ENCODE data around the gene MSH5. TPM values are rescaled to one million over a fixed set of nuclear protein-coding genes. Genes with fewer than 3 reads are reported as not detected.
"Not testable (repeated sequence)": the region's sequence is repeated elsewhere in the genome, so short reads cannot be mapped to it uniquely, and the experiment has no call there.

Gene MSH5
- total RNA-seq, 1 donor from 2014 or later, result 45.0 TPM

- Mint-ChIP-seq H3K27me3 (no peaks in the 10 kb centered on the region), H3K4me3 (ENCODE audit: low read depth) (peak overlapping the region; percentile 89), H3K9me3 (ENCODE audit: low read depth) (no peaks in the 10 kb centered on the region)
Measured at GRCh38 chr6:31805939-31806469, 66.2 kb downstream of the MSH5 start.

GRCh38 chr6:31806470-31807272 is 66.9 kb downstream of the MSH5 start, which contains the start of gene LSM2:
Gene LSM2, minus strand, starts transcription at chr6:31806966. Its CDS starts 209 bp downstream, at chr6:31806757.
- Mint-ChIP-seq H3K4me3 (ENCODE audit: low read depth) (peak within 1 kb of the TSS; percentile 89), H3K4me1 (ENCODE audit: low read depth) (peaks cover 8% of the 10 kb centered on the region), H3K9me3 (ENCODE audit: low read depth) (no peaks in the 10 kb centered on the region), H3K27me3 (no peaks in the 10 kb centered on the region), H3K27ac (peak within 1 kb of the TSS; percentile 88), H3K36me3 (ENCODE audit: insufficient read depth) (no peaks in the 10 kb centered on the region)
- TF ChIP-seq, protein P1, sequence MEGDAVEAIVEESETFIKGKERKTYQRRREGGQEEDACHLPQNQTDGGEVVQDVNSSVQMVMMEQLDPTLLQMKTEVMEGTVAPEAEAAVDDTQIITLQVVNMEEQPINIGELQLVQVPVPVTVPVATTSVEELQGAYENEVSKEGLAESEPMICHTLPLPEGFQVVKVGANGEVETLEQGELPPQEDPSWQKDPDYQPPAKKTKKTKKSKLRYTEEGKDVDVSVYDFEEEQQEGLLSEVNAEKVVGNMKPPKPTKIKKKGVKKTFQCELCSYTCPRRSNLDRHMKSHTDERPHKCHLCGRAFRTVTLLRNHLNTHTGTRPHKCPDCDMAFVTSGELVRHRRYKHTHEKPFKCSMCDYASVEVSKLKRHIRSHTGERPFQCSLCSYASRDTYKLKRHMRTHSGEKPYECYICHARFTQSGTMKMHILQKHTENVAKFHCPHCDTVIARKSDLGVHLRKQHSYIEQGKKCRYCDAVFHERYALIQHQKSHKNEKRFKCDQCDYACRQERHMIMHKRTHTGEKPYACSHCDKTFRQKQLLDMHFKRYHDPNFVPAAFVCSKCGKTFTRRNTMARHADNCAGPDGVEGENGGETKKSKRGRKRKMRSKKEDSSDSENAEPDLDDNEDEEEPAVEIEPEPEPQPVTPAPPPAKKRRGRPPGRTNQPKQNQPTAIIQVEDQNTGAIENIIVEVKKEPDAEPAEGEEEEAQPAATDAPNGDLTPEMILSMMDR (IDR thresholded peaks at IDR 0.05; ENCODE audit: unreplicated experiment), result peak; percentile 46
- DNase-seq (ENCODE audit: low spot score, unreplicated experiment), result peak; percentile 97

More at GRCh38 chr6:31805939-31806469, 66.2 kb downstream of the MSH5 start:
- DNase-seq (ENCODE audit: low spot score, unreplicated experiment), result no peak
- TF ChIP-seq, protein P1 (IDR thresholded peaks at IDR 0.05; ENCODE audit: unreplicated experiment), result no peak
- peak overlapping the region; percentile 88 for H3K27ac Mint-ChIP-seq
- H3K36me3 Mint-ChIP-seq (ENCODE audit: insufficient read depth), result peaks cover 3% of the 10 kb centered on the region
- peaks cover 8% of the 10 kb centered on the region for H3K4me1 Mint-ChIP-seq (ENCODE audit: low read depth)

GRCh38 chr6:31808599-31808998 is 68.8 kb downstream of the MSH5 start:
- H3K27me3 Mint-ChIP-seq, H3K27ac Mint-ChIP-seq: not testable (repeated sequence)

DNA sequence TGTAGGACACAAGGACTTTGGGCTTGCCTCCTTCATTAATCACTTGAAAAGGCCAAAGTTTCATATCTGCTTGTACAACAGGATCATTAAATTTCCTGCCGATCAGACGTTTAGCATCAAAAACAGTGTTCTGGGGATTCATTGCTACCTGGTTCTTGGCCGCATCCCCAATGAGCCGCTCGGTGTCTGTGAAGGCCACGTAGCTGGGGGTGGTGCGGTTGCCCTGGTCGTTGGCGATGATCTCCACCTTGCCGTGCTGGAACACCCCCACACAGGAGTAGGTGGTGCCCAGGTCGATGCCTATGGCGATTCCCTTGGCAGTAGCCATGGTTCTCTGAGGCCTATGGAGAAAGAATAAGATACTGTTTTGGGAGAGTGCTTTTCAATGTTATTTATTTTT is 71.8 kb downstream of the MSH5 start:
- DNase-seq (ENCODE audit: low spot score, unreplicated experiment), result no peak
- Mint-ChIP-seq H3K4me3 (ENCODE audit: low read depth) (no peak overlapping the region), H3K27ac (no peak overlapping the region), H3K36me3 (ENCODE audit: insufficient read depth) (peaks cover 2% of the 10 kb centered on the region), H3K4me1 (ENCODE audit: low read depth) (peaks cover 9% of the 10 kb centered on the region), H3K27me3 (no peaks in the 10 kb centered on the region), H3K9me3 (ENCODE audit: low read depth) (no peaks in the 10 kb centered on the region)
- TF ChIP-seq, protein P1 (IDR thresholded peaks at IDR 0.05; ENCODE audit: unreplicated experiment), result no peak

More at GRCh38 chr6:31808599-31808998, 68.8 kb downstream of the MSH5 start:
- not testable (repeated sequence) for H3K9me3 Mint-ChIP-seq (ENCODE audit: low read depth); DNase-seq (ENCODE audit: low spot score, unreplicated experiment); H3K4me1 Mint-ChIP-seq (ENCODE audit: low read depth); H3K4me3 Mint-ChIP-seq (ENCODE audit: low read depth); H3K36me3 Mint-ChIP-seq (ENCODE audit: insufficient read depth)

Small RNAs within 50 kb of the gene (microRNA-seq; reads per million reads assigned to microRNA genes)
- gene MIR4646 (ENCODE audit: borderline number of aligned reads, unreplicated experiment), result 3.0 reads per million

Other genes starting within 250 kb of the MSH5 start
- 0.43 and 0.95 TPM in 2 replicates for gene MICB, start 241.9 kb upstream of the MSH5 start, total RNA-seq
- not detected in 2 replicates for gene MCCD1, start 211.0 kb upstream of the MSH5 start, total RNA-seq
- gene DDX39B, start 198.0 kb upstream of the MSH5 start, total RNA-seq, result 766 and 810 TPM in 2 replicates
- 1.5 TPM in 2 replicates for gene ATP6V1G2, start 193.4 kb upstream of the MSH5 start, total RNA-seq
- gene NFKBIL1, start 192.4 kb upstream of the MSH5 start, total RNA-seq, result 26.4 and 28.7 TPM in 2 replicates
- not detected in 2 replicates for gene LTA, start 167.7 kb upstream of the MSH5 start, total RNA-seq
- not detected in 2 replicates for gene TNF, start 164.4 kb upstream of the MSH5 start, total RNA-seq
- gene LTB, start 157.6 kb upstream of the MSH5 start, total RNA-seq, result 0.57 TPM in 1 of 2 replicates, not detected in the other
- not detected in 2 replicates for gene LST1, start 153.7 kb upstream of the MSH5 start, total RNA-seq
- not detected in 2 replicates for gene NCR3, start 147.0 kb upstream of the MSH5 start, total RNA-seq
- gene AIF1, start 124.8 kb upstream of the MSH5 start, total RNA-seq, result 1.7 and 3.1 TPM in 2 replicates
- gene PRRC2A, start 119.3 kb upstream of the MSH5 start, total RNA-seq, result 272 and 273 TPM in 2 replicates
- gene BAG6, start 87.3 kb upstream of the MSH5 start, total RNA-seq, result 458 and 471 TPM in 2 replicates
- 7.1 and 7.5 TPM in 2 replicates for gene APOM, start 84.1 kb upstream of the MSH5 start, total RNA-seq
- 23.6 and 24.1 TPM in 2 replicates for gene C6orf47, start 79.2 kb upstream of the MSH5 start, total RNA-seq
- gene GPANK1, start 75.0 kb upstream of the MSH5 start, total RNA-seq, result 15.2 and 18.0 TPM in 2 replicates
- 163 and 165 TPM in 2 replicates for gene CSNK2B, start 73.9 kb upstream of the MSH5 start, total RNA-seq
- 24.8 and 30.6 TPM in 2 replicates for gene LY6G5B, start 70.0 kb upstream of the MSH5 start, total RNA-seq
- 4.4 and 6.5 TPM in 2 replicates for gene LY6G5C, start 58.9 kb upstream of the MSH5 start, total RNA-seq
- gene ABHD16A, start 36.7 kb upstream of the MSH5 start, total RNA-seq, result 93.0 and 96.9 TPM in 2 replicates
- not detected in 2 replicates for gene LY6G6F, start 33.1 kb upstream of the MSH5 start, total RNA-seq
- gene LY6G6D, start 24.7 kb upstream of the MSH5 start, total RNA-seq, result not detected in 2 replicates
- 0.60 and 1.3 TPM in 2 replicates for gene LY6G6C, start 18.3 kb upstream of the MSH5 start, total RNA-seq
- gene MPIG6B, start 16.6 kb upstream of the MSH5 start, total RNA-seq, result not detected in 2 replicates
- 218 and 233 TPM in 2 replicates for gene DDAH2, start 10.7 kb upstream of the MSH5 start, total RNA-seq
- 275 and 286 TPM in 2 replicates for gene CLIC1, start 3.5 kb upstream of the MSH5 start, total RNA-seq
- gene SAPCD1, start 22.7 kb downstream of the MSH5 start, total RNA-seq, result 8.6 and 11.9 TPM in 2 replicates
- gene VWA7, start 37.3 kb downstream of the MSH5 start, total RNA-seq, result 9.5 and 11.6 TPM in 2 replicates
- gene VARS1, start 55.7 kb downstream of the MSH5 start, total RNA-seq, result 85.6 and 92.6 TPM in 2 replicates
- gene LSM2, start 67.0 kb downstream of the MSH5 start, total RNA-seq, result 80.4 and 82.9 TPM in 2 replicates
- 2.4 and 2.5 TPM in 2 replicates for gene HSPA1L, start 75.3 kb downstream of the MSH5 start, total RNA-seq
- gene HSPA1A, start 75.5 kb downstream of the MSH5 start, total RNA-seq, result 52.5 and 56.6 TPM in 2 replicates
- gene HSPA1B, start 87.7 kb downstream of the MSH5 start, total RNA-seq, result 152 and 165 TPM in 2 replicates
- gene NEU1, start 122.8 kb downstream of the MSH5 start, total RNA-seq, result 52.4 and 57.4 TPM in 2 replicates
- gene SLC44A4, start 139.0 kb downstream of the MSH5 start, total RNA-seq, result 17.5 and 19.1 TPM in 2 replicates
- 161 and 175 TPM in 2 replicates for gene EHMT2, start 157.7 kb downstream of the MSH5 start, total RNA-seq
- gene ZBTB12, start 162.1 kb downstream of the MSH5 start, total RNA-seq, result 47.1 and 55.5 TPM in 2 replicates
- gene C2, start 187.7 kb downstream of the MSH5 start, total RNA-seq, result 0.47 and 0.65 TPM in 2 replicates
- gene CFB, start 206.1 kb downstream of the MSH5 start, total RNA-seq, result 3.9 and 4.7 TPM in 2 replicates
- gene NELFE, start 219.0 kb downstream of the MSH5 start, total RNA-seq, result 67.2 and 71.8 TPM in 2 replicates
- gene SKIC2, start 219.2 kb downstream of the MSH5 start, total RNA-seq, result 97.9 and 103 TPM in 2 replicates
- gene DXO, start 232.1 kb downstream of the MSH5 start, total RNA-seq, result 26.3 and 29.4 TPM in 2 replicates
- 13.1 and 14.1 TPM in 2 replicates for gene C4A, start 242.1 kb downstream of the MSH5 start, total RNA-seq

All from progenitor cell of endocrine pancreas (in vitro differentiated cells).